ENCODE results near the gene MAGI1. TPM values are rescaled to one million over a fixed set of nuclear protein-coding genes. Genes with fewer than 3 reads are reported as not detected.
A peak's percentile ranks its signal among the peaks of the same experiment; 100 is the strongest.
"Not testable (repeated sequence)": the region's sequence is repeated elsewhere in the genome, so short reads cannot be mapped to it uniquely, and the experiment has no call there.

The MAGI1 gene
- polyA plus RNA-seq, 3 donors, result 27.7 to 37.9 (median 33.4) TPM

GRCh38 chr3:65758438-65758837, 280.3 kb downstream of the MAGI1 start:
- DNase-seq, result no peak

GRCh38 chr3:65752636-65753035, 286.1 kb downstream of the MAGI1 start:
- no peak for DNase-seq

- DNase-seq, result peak; percentile 30
These were observed 287.5 kb downstream of the MAGI1 start for GRCh38 chr3:65751123-65751700.

GRCh38 chr3:65749066-65749465, 289.7 kb downstream of the MAGI1 start:
- DNase-seq, result no peak

GRCh38 chr3:65748326-65748725, 290.4 kb downstream of the MAGI1 start:
- no peak for DNase-seq

GRCh38 chr3:65746848-65747247, 291.9 kb downstream of the MAGI1 start:
- DNase-seq, result no peak

- no peak for DNase-seq
These were observed 293.4 kb downstream of the MAGI1 start for GRCh38 chr3:65745306-65745705.

- no peak for DNase-seq
These were observed 295.8 kb downstream of the MAGI1 start for GRCh38 chr3:65742914-65743313.

- no peak for DNase-seq
These were observed 297.2 kb downstream of the MAGI1 start for GRCh38 chr3:65741540-65741939.

GRCh38 chr3:65739901-65740541, 298.7 kb downstream of the MAGI1 start:
- no peak for DNase-seq

GRCh38 chr3:65734792-65735191, 303.9 kb downstream of the MAGI1 start:
- DNase-seq, result no peak

- DNase-seq, result no peak
These were observed 304.3 kb downstream of the MAGI1 start for GRCh38 chr3:65734382-65734781.

- DNase-seq, result no peak
These were observed 305.3 kb downstream of the MAGI1 start for GRCh38 chr3:65733459-65733858.

GRCh38 chr3:65732051-65732935, 306.4 kb downstream of the MAGI1 start:
- DNase-seq, result peak; percentile 77

GRCh38 chr3:65730449-65730848, 308.3 kb downstream of the MAGI1 start:
- DNase-seq, result no peak

GRCh38 chr3:65729973-65730372, 308.7 kb downstream of the MAGI1 start:
- DNase-seq, result no peak

- DNase-seq, result peak; percentile 72
These were observed 309.2 kb downstream of the MAGI1 start for GRCh38 chr3:65729555-65729954.

- DNase-seq, result no peak
These were observed 310.6 kb downstream of the MAGI1 start for GRCh38 chr3:65728138-65728537.

GRCh38 chr3:65723985-65724384, 314.7 kb downstream of the MAGI1 start:
- no peak for DNase-seq

GRCh38 chr3:65723011-65723410, 315.7 kb downstream of the MAGI1 start:
- DNase-seq, result no peak

- no peak for DNase-seq
These were observed 317.6 kb downstream of the MAGI1 start for GRCh38 chr3:65720989-65721737.

GRCh38 chr3:65719639-65720038, 319.1 kb downstream of the MAGI1 start:
- not testable (repeated sequence) for DNase-seq

Measured in renal pelvis (tissue), 4 donors.